Spinal cord (tissue), 10 donors: ENCODE measurements around the gene CELSR1. TPM values are rescaled to one million over a fixed set of nuclear protein-coding genes. Genes with fewer than 3 reads are reported as not detected.
A peak's percentile ranks its signal among the peaks of the same experiment; 100 is the strongest.

ENCODE experiments used
- DNase-seq, 6 donors: peaks; one replicate each; pipeline versions ENCODE4 v3.0.0 to v3.0.0-alpha.2; 2013 to 2015; ENCODE audit warnings: low spot score in 6 of 6, low read depth in 4 of 6
- H3K27ac ChIP-seq: one replicate; pipeline ENCODE4 v1.5.1; 2013; ENCODE audit warnings: low read depth, low read length, control low read depth
- H3K27me3 ChIP-seq: one replicate; pipeline ENCODE4 v1.6.1; 2013; ENCODE audit warnings: low read length; ENCODE audit not compliant: control insufficient read depth, insufficient read depth
- H3K36me3 ChIP-seq: one replicate; pipeline ENCODE4 v1.6.1; 2013; ENCODE audit warnings: low read length; ENCODE audit not compliant: control insufficient read depth, insufficient read depth
- H3K4me1 ChIP-seq: one replicate; pipeline ENCODE4 v1.6.1; 2013; ENCODE audit warnings: low read length; ENCODE audit not compliant: control insufficient read depth, insufficient read depth
- H3K4me3 ChIP-seq: one replicate; pipeline ENCODE4 v1.5.1; 2013; ENCODE audit warnings: low read depth, low read length, control low read depth
- H3K9me3 ChIP-seq: one replicate; pipeline ENCODE4 v1.6.1; 2013; ENCODE audit warnings: low read length; ENCODE audit not compliant: control insufficient read depth, insufficient read depth
- WGBS: methylation state at CpG from one replicate; pipeline ENCODE4 v1.1.5; 2013; ENCODE audit warnings: missing lambda C conversion rate; ENCODE audit not compliant: insufficient coverage; 5-methylcytosine and 5-hydroxymethylcytosine counted together
- polyA plus RNA-seq, 2 donors: library from polyadenylated mRNA; unstranded; fragments of 120-200 nt; gene quantifications; one replicate each; pipeline ENCODE4 v1.2.1, GENCODE V29; 2013; ENCODE audit not compliant: insufficient read length in 2 of 2
- total RNA-seq, 2 donors: library from RNA; depleted of rRNA in 1 of 2; stranded (reverse); fragments of 120-200 nt in 1 of 2; fragments of >200 nt in 1 of 2; gene quantifications; one replicate each; pipeline versions ENCODE4 v1.2.3 to v1.2.4, GENCODE V29; 2013 to 2014
- donor health status: healthy.

CELSR1 gene
- total and polyA plus RNA-seq, 4 donors: 2.9 to 8.2 (median 6.6) TPM

- no peaks in the 10 kb centered on the region for H3K27me3 ChIP-seq
- peaks cover 26% of the 10 kb centered on the region for H3K4me1 ChIP-seq
- no peaks in the 10 kb centered on the region for H3K9me3 ChIP-seq
- peaks cover 7% of the 10 kb centered on the region for H3K36me3 ChIP-seq
- DNase-seq: no peak
- no peak overlapping the region for H3K4me3 ChIP-seq
- WGBS: 72% methylated on average over 3 of the region's 10 CpGs
- H3K27ac ChIP-seq: no peak overlapping the region
These were observed 22.0 kb downstream of the CELSR1 start for GRCh38 chr22:46515208-46516111.

GRCh38 chr22:46514592-46515207, 22.7 kb downstream of the CELSR1 start:
- H3K4me3 ChIP-seq: no peak overlapping the region
- H3K27ac ChIP-seq: no peak overlapping the region
- 30% methylated on average over 16 of the region's 16 CpGs for WGBS
- no peaks in the 10 kb centered on the region for H3K27me3 ChIP-seq
- peaks cover 7% of the 10 kb centered on the region for H3K36me3 ChIP-seq
- peak in 1 of 6 donors; percentile 52 for DNase-seq
- H3K9me3 ChIP-seq: no peaks in the 10 kb centered on the region
- peaks cover 34% of the 10 kb centered on the region for H3K4me1 ChIP-seq

- Histone ChIP-seq H3K9me3 (no peaks in the 10 kb centered on the region), H3K27ac (no peak overlapping the region), H3K4me1 (peaks cover 40% of the 10 kb centered on the region), H3K36me3 (peaks cover 7% of the 10 kb centered on the region), H3K27me3 (no peaks in the 10 kb centered on the region), H3K4me3 (no peak overlapping the region)
- DNase-seq: no peak
- WGBS: 92% methylated on average over 14 of the region's 16 CpGs
These were observed 23.4 kb downstream of the CELSR1 start for GRCh38 chr22:46513908-46514550.

- H3K4me3 ChIP-seq: no peak overlapping the region
- no peaks in the 10 kb centered on the region for H3K9me3 ChIP-seq
- H3K36me3 ChIP-seq: peaks cover 5% of the 10 kb centered on the region
- peaks cover 54% of the 10 kb centered on the region for H3K4me1 ChIP-seq
- H3K27me3 ChIP-seq: no peaks in the 10 kb centered on the region
- DNase-seq: no peak
- no peak overlapping the region for H3K27ac ChIP-seq
- 89% methylated on average over 8 of the region's 11 CpGs for WGBS
These were observed 24.7 kb downstream of the CELSR1 start for GRCh38 chr22:46512683-46513082.

- no peaks in the 10 kb centered on the region for H3K27me3 ChIP-seq
- H3K4me3 ChIP-seq: no peak overlapping the region
- peaks cover 5% of the 10 kb centered on the region for H3K36me3 ChIP-seq
- no peak for DNase-seq
- 81% methylated on average over 11 of the region's 11 CpGs for WGBS
- no peak overlapping the region for H3K27ac ChIP-seq
- no peaks in the 10 kb centered on the region for H3K9me3 ChIP-seq
- H3K4me1 ChIP-seq: peaks cover 59% of the 10 kb centered on the region
These were observed 25.4 kb downstream of the CELSR1 start for GRCh38 chr22:46512039-46512370.

GRCh38 chr22:46511151-46512038, 26.0 kb downstream of the CELSR1 start:
- H3K4me1 ChIP-seq: peaks cover 56% of the 10 kb centered on the region
- peak in 1 of 6 donors; percentile 61 for DNase-seq
- H3K27ac ChIP-seq: no peak overlapping the region
- no peak overlapping the region for H3K4me3 ChIP-seq
- 85% methylated on average over 18 of the region's 20 CpGs for WGBS
- no peaks in the 10 kb centered on the region for H3K27me3 ChIP-seq
- H3K36me3 ChIP-seq: peaks cover 5% of the 10 kb centered on the region
- no peaks in the 10 kb centered on the region for H3K9me3 ChIP-seq

- WGBS: 85% methylated on average over 16 of the region's 16 CpGs
- H3K4me1 ChIP-seq: peaks cover 46% of the 10 kb centered on the region
- DNase-seq: no peak
These were observed 27.9 kb downstream of the CELSR1 start for GRCh38 chr22:46509416-46510089.

GRCh38 chr22:46508491-46508999, 28.9 kb downstream of the CELSR1 start:
- peaks cover 5% of the 10 kb centered on the region for H3K36me3 ChIP-seq
- peaks cover 42% of the 10 kb centered on the region for H3K4me1 ChIP-seq
- H3K27me3 ChIP-seq: no peaks in the 10 kb centered on the region
- no peak overlapping the region for H3K27ac ChIP-seq
- peak in 2 of 6 donors; percentile 63 to 76 for DNase-seq
- 36% methylated on average over 14 of the region's 20 CpGs for WGBS
- no peak overlapping the region for H3K4me3 ChIP-seq
- no peaks in the 10 kb centered on the region for H3K9me3 ChIP-seq

More at GRCh38 chr22:46509416-46510089, 27.9 kb downstream of the CELSR1 start:
- Histone ChIP-seq H3K27me3 (no peaks in the 10 kb centered on the region), H3K9me3 (no peaks in the 10 kb centered on the region), H3K27ac (no peak overlapping the region), H3K36me3 (peaks cover 5% of the 10 kb centered on the region), H3K4me3 (no peak overlapping the region)
